H4 (cell line): ENCODE measurements around the gene SLC6A13. TPM values are rescaled to one million over a fixed set of nuclear protein-coding genes. Genes with fewer than 3 reads are reported as not detected.
A peak's percentile ranks its signal among the peaks of the same experiment; 100 is the strongest.

Experiments
- DNase-seq: peaks from one replicate; pipeline ENCODE4 v3.0.0-alpha.2; 2015; ENCODE audit warnings: low spot score
- total RNA-seq: library from RNA; depleted of rRNA; stranded (reverse); fragments of >200 nt; shearing (Covaris generic); gene quantifications from 2 replicates; pipeline ENCODE4 v1.2.3, GENCODE V29; 2014; rRNA removed

Gene SLC6A13
- total RNA-seq, 1 experiment from 2014 or later: 0.27 TPM

DNA sequence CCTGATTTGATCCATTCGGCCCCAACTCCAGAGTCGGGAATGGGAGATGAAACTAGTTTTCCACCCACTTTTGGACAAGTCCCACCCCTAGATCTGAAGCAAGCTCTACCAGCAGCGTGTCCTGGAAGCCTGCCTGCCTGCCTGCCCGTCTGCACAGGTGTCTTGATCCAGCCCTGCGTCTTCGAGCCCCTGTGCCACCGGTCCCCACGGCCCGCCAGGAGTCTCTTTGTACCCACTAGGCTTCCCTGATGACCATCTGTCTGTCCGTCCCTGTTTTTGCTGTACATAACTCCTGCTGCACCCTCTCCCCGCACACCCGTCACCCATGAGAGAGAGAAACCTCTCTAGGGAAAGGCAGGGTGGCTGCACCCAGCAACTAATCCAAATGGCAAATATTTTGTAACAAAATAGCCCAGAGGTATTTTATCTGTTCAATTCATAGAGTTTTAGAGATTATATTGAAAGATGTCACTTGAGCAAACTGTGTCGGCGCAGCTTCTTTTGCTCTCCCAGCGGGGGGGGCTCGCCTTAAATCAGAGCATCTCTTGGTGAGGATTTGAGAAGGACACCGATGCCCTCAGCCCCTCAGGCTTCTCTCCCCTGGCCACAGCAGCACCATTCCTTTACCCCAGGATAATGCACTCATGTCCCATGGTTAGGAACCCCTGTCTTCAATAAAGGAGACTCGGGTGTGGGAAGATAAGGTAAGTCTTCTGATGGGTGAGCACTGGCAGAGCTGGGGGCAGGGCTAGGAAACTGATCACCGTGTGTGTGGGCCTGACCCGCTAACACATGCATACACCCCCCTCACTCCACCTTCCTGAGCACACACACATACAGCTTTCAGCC is 84.4 kb downstream of the SLC6A13 start:
- DNase-seq: no peak

DNA sequence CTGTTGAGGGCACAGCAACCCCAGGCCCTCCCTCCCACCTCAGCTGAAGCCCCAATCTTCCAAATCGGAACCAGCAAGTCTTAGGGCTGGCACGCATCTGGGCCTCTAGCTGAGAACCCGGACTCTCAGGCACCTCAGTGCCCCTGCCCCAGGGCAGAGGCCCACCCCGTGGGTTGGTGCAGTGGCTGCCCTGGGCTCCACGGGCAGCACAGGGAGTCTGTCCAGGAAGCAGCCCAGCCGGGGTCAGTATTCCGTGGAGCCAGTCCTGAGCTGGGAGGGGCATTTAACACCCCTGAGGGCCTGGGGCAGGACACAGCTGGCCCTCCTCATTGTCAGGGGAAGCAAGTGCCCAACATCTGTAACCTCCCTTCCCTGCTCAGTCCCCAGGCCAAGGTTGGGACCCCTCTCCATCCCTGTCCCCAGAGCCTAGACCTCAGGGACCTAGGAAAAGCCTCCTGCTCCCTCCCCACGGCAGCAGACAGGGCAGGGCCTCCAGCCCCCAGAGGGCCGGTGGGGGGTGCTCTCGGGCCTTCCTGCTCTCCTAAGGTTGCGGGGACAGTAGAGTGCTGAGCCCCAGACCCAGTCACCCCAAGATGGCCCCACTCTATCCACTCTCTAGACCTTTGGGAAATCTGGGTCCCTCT is 85.2 kb downstream of the SLC6A13 start:
- DNase-seq: no peak

DNA sequence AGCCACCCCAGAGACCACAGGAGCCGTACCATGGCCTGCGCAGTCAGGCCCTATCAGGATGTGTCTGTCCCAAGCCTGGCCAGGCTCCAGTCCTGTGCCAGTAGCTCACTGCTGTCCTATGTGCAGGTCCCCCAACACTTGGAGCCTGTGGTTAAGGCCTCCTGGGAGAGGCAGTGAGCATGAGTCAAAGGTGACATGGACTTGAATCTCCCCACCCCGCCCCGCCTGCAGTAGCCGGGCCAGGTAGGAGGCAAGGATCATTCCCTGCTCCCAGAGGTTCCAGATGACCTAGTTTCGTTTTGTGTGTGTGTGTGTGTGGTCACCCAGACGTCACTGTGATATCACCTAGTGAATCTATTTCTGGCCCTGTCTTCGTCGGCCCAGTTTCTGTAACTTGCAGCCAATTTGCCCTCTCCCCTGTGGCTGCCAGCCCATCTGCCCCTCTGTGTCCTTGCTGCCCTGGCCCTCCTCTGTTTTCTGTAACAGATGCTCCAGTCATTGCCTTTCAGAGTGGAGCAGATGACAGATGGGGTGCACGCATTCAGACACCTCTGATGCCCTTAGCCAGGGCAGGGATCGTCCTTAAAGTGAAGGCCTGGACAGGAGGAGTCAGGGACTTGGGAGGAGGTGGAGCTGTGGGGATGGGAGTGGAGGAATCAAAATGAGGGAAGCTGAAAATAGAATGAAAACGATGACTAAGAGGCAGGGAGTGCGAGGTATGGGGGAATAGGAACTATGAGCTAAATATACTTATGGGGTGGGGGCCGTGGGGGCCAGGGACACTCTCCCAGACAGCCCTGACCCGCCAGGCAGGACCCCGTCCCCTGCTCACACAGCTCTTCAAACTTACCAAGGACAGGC is 86.1 kb downstream of the SLC6A13 start:
- peak; percentile 69 for DNase-seq

DNA sequence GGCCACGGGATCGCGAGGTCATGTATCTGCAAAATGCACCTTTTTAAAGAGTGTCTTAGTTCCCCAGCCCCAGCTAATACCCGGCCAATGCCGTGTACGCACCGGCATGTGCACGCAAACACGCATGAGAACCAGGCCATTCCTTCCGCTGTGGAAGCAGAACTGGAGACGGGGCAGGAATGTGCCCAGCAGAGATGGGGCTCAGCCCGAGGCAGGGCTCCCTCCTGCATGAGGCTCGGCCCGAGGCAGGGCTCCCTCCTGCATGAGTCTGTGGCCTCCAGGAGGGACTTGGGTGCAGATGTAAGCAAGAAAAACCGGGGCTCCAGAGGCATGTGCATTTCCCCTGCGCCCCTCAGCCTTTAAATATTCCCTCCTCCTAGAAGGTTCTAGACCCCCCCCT is 86.9 kb downstream of the SLC6A13 start:
- DNase-seq: no peak

DNA sequence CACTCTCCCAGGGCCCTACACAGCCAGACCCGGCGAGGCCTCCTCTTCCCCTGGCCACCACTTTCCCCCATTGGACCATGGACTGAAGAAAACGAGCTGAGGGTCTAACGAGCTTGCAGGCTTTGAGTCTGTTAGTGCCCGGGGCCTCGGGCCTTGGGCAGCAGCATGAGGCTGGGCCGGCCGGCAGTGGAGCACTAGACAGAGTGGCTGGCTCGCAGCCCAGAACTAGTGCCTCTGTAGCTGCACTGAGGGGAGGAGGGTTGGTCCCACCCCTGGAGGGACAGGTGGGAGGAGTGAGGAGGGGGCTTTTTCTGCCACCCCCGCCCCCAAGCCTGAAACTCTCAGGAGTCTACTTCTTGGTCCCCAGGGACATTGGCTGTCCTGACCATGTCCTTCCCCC is 87.4 kb downstream of the SLC6A13 start:
- no peak for DNase-seq

DNA sequence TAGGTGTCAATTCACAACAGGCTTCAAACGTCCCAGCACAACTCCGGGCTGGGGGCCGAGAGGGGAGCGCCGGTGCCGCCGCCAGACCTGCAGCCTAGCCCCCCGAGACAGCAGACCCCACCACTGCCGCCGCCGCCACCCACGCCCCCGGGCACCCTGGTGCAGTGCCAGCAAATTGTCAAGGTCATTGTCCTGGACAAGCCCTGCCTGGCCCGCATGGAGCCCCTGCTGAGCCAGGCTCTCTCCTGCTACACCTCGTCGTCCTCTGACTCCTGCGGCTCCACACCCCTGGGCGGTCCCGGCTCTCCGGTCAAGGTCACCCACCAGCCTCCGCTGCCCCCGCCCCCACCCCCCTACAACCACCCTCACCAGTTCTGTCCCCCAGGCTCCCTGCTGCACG is 88.0 kb downstream of the SLC6A13 start:
- DNase-seq: no peak

DNA sequence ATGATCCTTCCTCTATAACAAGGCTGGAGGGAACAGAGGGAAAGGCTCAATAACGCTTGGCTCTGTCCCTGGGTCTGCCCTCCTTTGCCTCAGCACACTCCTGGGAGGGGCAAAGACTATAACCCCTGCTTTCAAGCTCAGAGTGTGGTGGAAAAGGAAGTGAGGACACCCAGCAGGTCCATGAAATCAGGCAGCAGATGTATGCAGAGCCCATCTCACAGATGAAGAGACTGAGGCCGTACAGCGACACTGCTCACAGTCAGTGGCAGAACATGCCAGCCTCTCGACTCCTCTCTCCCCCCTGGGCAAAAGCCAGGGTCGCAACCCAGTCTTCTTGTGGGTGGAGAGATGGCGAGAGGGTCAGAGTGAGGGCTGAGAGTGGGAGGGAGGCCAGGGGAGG is 88.5 kb downstream of the SLC6A13 start:
- no peak for DNase-seq

DNA sequence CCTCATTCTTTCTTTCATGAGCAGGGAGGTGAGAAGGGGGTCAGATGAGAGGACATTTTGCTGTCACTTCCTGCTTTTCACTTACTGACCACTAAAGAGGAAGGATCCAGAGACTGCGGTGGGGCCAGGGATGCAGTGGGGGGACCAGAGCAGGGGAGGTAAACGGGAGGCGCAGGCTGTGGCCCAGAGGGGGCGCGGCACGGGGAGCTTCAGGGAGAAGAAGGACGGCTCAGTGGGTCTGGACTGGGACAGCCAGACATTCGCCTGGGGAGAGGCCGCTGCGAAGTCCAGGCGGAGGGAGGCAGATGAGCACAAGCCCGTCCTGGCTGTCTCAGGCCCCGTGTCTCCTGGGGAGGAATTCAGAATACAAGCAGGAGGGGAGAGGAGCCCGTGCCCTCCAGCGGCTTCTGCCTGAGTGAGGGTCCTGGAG is 89.9 kb downstream of the SLC6A13 start:
- no peak for DNase-seq

DNA sequence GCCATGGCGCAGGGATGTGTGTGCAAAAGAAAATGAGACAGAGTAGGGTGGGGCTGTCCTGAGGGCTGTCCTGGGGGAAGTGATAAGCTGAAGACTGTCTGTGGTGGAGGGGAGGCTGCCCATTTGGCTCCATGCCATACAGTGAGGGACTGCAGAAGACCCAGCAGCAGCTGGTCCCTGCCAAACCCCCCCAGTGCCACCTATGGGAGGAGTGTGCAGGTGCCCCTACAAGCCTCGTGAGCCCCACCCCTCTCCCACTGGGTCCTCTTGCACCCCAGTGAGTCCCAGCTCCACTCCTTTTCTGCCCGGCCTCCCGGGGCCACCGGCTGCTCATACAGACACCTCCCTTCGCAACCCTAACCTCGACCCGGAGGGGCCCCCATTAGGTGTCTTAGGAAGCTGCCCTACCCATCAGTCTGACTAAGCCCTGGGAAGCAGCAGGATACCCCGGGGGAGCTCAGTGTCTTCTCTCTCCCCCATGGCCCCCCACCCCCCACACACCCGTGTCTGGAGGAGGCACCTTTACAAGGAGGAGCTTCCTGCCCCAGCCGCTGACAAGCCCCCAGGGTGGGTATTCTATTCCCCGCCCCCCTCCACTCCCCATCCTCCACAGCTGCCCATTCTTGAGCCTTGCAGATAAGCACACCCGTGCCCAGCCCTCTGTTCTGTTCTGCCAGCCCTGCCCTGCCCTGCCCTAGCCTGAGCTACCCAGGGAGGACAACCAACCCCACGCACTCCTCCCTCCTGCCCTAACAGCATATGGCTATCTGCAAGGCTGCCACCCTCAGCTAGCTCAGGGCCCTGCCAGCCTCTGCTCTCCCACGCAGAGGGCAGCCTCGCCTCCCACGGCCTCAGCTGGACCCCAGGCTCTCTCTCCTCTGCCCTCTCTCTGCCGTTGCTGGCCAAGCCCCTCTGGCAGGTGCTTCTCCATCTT is 90.6 kb downstream of the SLC6A13 start:
- no peak for DNase-seq

DNA sequence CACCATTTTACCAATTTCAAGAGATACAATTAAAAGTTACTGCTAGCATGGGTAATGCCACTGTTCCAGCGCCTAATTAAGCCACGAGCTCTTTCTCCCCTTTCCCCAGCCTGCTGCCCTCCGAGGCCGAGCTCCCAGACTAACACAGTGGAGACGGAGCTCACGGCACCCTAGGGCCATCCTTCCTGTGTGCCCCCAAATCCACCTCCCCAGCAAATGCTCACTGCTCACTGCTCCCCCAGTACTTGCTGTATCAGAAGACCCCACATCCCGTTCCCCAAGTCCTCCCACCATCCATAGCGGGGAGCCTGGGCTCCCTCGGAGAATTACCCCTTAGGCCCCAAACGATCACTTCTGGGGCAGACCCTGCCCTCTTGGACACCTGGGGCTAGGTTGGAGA is 91.4 kb downstream of the SLC6A13 start:
- no peak for DNase-seq

Other genes with a start within 250 kb of the SLC6A13 start
- gene IQSEC3, start 196.1 kb downstream of the SLC6A13 start, total RNA-seq: not detected in 2 replicates
- 0.08 TPM in 1 of 2 replicates, not detected in the other for gene SLC6A12, start 48.7 kb downstream of the SLC6A13 start, total RNA-seq
- gene KDM5A, start 126.5 kb upstream of the SLC6A13 start, total RNA-seq: 28.4 and 32.2 TPM in 2 replicates
- gene CCDC77, start 138.8 kb upstream of the SLC6A13 start, total RNA-seq: 29.5 and 34.3 TPM in 2 replicates
- gene B4GALNT3, start 197.1 kb upstream of the SLC6A13 start, total RNA-seq: 3.0 and 3.3 TPM in 2 replicates